Activated T-helper 1 cell treated with Interleukin-2 at 50 U/mL for 16 hours (primary cell): ENCODE data around the gene ADAMTSL5.
"Not testable (repeated sequence)": the region's sequence is repeated elsewhere in the genome, so short reads cannot be mapped to it uniquely, and the experiment has no call there.

Experiments
- DNase-seq: peaks from one replicate; pipeline ENCODE4 v3.0.0-alpha.2; 2020; ENCODE audit warnings: low read depth

ADAMTSL5 gene

DNA sequence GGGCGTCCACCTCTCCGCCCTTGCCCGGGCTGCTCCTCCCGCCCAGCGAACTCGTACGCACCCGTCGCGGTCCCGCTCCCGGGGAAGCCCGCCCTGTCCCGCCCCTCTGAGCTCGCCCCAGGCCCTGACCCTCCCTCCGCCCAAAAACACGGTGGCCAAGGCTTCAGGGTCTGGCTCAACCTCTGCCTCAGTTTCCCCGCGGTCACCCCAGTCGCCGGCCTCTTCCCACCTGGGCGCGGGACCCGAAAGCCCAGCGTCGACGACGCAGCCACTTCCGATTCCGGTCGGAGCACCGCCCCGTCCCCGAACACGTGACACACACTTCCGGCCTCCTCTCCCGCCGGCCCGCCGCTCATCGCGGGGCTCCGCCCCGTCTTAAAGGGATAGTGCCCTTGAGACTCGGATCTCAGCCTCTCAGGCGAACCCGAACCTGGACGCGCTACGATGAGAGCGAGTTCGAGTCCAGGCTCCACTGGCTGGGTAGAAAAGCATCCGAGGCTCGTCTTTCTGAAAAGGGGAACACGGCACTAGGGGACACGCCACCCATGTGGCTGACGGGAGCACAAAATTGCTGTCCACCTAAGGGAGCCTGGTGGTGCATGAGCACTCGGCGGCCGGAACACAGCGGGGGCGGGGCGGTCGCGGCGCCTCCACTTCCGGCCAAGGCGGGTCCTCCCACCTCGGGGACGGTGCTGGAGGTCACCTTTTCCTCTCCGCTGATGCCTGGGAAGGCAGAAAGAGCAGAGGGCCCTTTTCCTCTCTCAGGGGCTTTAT is 33.7 kb downstream of the ADAMTSL5 start, which contains the start of gene C19orf25:
TSS of gene C19orf25 (minus strand) at position 282 of the 774 bp plus-strand sequence. CDS start 312 bp downstream, outside the sequence.
- peak; percentile 86 for DNase-seq

DNA sequence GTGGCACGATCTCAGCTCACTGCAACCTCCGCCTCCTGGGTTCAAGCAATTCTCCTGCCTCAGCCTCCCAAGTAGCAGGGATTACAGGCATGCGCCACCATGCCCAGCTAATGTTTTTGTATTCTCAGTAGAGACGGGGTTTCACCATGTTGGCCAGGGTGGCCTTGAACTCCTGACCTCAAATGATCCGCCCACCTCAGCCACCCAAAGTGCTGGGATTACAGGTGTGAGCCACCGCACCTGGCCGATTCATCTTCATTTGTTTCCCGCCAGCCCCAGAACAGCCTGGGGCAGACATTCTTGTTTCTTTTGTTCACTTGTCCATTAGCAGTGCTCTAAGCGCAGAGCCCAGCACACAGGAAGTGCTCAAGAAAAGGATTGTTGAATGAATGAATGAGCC is 35.8 kb downstream of the ADAMTSL5 start:
- not testable (repeated sequence) for DNase-seq

DNA sequence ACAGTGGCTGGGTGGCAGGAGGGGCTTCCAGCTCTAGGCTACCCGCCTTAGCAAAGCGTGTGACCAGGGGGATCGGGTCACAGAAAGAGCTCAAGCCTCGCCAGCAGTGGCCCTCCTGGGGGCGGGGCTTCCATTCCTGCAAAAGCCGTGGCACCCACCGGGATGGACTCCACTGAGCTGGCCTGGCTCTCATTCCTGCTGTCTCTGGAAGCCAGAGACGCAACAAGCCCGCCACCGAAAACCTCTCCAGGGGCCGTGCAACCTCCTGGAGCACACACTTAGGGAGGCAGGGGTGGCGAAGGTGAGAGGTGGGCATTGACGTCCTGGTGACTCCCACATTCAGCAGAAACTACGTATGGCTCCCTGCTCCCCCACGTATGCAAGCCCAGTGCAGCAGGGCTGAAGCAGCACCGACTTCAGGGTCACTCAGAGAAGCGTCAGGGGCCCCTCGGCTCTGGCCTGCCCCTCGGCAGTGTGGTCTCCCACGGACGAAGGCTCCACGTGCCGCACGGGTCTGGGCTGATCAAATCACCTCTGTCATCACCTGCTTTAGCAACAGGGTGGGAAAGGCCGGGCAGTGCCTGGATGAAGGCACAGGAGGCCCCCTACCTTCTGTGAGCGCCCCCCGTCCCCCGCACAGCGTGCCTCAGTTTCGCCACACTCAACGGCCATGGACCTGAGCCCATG is 36.9 kb downstream of the ADAMTSL5 start:
- no peak for DNase-seq

DNA sequence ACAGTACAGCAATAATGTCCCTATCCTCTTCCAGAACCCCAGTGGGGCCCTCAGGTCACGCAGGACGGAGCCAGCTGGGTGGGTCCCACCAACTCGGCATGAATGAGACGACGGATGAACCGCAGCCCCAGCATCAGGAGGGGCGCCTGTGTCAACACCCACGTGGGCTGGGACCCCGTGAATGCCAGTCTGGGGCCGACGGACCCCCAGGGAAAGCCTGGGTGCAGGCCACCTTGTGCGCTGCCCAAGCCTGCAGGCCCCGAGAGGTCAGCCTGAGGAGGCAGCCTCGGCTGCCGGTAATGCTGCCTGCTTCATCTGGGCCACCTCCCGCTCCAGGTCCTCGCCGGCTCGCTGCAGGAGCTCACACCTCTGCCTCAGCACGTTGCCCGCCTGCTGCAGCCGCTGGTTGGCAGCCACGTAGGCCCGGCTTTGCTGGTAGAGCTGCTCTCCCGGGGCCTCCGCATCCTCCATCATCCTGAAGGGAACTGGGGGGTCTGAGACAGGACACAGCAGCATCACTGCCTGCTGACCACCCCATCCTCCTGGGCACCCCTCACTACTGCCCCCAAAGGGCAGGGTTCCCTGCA is 38.0 kb downstream of the ADAMTSL5 start:
- no peak for DNase-seq

DNA sequence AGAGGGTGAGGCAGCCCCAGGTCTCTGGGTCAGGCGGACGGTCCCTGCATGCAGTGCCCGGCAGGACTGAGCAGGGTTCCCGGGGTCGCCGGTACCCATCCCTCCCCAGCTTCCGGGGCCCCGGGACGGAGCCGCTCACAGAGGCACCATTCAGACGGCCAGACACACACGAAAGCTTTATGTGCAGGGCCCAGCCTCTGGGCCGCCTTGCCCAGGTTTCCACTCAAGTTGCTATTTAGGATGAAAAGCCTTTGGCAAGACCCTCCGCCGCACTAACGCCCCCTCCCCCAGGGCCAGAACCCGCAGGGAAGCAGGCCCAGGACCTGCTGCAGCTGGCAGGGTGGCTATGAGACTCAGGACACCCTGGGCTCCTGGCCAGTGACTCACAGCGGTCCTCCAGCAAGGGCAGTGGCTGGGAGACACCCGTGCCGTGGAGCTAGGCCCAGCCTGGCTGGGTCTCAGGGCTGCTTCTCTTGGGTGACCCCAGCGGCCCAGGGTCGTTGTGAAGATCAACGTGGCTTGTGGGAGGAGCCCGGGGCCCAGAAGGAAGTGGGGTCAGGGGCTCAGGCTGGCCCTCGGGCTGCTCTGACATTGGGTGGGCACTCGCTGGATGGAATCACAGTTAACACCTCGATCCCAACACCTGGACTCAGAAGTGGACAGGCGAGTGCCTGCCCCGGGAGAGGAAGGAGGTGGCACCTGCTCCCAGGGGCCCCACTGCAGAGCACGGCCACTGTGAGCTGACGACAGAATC is 38.6 kb downstream of the ADAMTSL5 start:
- no peak for DNase-seq

DNA sequence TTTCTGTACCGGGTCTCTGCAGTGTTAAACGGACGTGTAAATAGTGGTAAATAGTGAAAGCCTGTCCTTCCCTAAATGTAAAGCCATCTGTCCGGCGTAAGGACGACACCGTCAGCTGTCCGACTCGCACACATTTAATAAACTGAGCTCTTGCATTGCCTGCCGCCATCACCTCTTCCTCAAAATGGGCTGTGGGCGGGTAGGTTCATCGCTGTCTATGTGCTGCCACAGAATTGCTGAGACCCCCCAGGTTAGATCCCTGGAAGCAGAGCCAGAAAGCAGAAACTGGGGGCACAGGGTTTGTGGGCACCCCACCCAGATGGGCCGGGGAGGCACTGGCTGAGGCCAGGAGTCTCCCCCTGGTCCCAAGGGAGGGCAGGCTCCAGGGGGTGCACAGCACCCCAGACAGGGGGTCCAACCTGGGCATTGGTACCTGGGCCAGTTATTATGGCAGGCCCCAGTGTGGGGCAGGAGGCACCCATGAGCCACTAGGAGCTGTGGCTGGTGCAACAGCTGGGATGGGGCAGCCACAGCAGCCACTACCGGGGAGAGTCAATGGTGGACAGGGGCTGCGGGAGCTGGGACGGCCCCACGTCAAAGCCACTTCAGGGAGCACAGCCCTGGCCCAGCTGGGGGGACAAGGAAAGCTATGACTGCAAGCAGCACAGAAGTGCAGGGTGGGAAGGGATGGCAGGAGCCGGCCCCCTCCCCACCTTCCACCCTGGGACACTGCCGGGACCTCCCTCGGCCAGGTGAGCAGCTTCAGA is 39.6 kb downstream of the ADAMTSL5 start:
- no peak for DNase-seq

DNA sequence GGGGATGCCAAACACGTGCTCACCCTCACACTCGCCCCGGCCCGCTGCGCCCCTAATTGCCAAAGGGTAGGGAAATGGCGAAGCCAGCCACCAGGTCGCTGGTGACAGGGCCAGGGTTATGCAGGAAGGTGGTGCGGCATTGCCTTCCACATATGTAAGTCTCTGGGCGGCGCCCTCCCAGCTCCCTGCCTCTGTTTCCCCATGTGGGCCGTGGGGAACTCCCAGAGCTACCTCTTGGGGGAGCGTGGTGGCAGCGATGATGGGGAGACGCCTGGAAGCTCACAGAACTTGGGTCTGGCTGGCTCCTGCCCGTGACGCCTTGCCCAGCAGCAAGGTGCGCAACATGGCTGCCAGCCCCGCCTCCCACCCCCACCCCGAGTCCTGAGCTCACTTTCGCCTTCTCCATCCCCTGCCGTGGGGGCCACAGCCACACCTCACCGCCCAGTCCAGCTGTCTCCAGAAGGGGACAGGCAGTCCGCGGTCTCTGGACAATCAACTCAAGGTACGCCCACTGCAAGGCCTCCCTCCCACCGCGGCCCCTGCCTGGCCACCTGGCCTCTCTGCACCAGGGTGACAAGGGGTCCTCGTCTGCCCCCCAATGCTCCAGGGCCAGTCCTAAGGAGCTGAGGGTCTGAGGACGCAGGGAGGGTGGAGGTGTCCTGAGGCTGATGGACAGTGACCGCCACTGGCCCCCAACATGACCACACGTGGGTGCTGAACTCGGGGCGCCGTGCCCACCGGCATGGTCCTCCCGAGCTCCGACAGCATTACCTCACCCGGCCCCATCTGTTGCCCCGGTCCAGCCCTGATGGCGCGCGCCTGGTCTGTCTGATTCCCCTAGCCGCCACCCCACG is 40.4 kb downstream of the ADAMTSL5 start:
- DNase-seq, result no peak

DNA sequence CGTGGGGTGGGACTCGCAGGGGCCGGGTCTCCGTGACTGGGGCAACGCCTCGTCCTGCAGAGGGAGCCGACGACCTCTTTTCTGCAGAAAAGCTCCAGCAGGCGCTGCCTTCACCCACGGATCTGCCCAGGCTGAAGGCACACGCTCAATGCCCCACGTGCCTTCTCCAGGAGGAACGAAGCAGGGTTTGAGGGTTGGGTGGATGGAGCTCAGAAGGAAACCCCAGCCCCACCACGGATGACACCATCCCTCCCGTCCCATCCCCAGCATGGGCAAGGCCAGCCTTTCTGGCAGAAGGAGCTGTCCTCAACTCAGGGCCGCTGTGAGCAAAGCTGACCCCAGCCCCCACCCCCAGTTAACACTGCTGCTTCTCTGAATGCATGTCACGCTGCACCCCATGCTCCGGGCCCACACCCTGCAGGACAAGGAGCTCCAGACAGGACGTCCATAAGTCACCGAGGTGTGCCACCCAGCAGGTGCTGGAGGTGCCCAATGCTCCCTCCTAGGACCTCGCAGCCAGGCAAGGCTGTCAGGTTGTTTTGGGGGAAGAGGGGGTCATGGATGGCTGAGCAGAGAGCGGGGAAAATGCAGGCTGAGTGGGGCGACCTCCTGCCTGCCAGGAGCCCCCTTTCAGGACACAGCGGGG is 41.2 kb downstream of the ADAMTSL5 start:
- no peak for DNase-seq

DNA sequence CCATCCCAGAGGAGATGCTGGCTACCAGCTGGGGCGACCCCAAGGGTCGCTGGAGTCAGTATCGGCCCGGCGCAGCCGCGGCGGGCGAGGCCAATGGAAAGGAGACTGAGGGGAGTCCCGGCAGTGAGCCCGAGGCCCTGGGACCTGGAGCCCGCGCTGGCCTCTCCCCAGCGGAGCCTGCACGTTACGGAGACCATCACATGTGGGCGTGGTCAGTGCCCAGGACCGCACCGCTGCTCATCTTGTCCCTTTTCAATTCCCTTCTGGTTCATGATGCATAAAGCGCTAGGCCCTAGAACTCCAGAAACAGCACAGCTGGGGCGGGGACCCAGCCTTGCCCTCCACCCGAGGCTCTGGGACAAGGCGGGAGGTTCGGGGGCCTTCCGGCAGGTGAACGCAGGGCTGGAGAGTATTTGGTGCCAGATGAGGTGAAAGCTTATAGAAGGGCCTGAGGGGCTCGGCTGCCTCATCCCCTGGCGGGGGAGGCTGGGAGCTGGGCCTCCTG is 41.8 kb downstream of the ADAMTSL5 start:
- DNase-seq, result no peak

DNA sequence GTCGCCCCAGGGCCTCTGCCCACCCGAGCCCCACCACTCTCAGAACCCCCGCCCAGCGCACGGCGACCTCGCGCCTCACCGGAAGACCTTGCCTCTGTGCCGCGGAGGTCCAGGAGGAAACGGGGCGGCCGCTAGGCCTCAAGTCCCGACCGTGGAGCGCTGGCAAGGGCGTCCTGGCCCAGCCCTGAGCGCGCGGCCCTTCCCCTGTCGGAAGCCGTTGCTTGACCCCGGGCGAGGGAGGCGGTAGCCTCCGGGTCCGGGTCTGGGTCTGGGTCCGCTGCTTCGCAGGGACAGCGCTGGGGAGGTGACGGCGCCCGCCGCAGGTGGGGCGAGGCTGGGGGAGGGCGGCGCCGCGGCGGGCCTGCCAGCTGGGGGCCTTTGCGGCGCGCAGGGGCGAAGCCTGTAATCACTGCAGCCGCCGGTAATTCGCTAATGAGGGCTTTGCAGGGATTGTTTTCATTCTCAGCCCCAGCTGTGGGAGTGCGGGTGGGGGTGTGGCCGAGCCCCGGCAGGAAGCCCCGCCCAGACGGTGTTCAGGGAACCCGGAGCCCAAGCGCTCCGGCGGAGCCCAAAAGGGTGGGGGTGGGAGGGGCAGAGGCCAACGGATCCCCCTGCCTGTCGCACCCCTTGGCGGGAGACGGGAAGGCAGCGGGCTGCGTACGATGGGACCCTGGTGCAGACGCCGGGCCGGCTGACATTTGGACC is 42.4 kb downstream of the ADAMTSL5 start:
- DNase-seq, result peak; percentile 63

DNA sequence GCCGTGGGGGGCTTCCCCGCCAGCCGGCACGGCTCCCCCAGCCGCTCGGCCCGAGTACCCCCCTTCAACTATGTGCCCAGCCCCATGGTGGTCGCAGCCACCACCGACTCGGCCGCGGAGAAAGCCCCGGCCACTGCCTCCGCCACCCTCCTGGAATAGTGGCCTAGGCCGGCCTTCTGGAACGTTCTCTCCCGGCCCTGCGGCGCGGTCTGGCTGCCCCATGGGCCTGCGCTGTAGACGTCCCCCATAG is 42.8 kb downstream of the ADAMTSL5 start:
- DNase-seq, result no peak

DNA sequence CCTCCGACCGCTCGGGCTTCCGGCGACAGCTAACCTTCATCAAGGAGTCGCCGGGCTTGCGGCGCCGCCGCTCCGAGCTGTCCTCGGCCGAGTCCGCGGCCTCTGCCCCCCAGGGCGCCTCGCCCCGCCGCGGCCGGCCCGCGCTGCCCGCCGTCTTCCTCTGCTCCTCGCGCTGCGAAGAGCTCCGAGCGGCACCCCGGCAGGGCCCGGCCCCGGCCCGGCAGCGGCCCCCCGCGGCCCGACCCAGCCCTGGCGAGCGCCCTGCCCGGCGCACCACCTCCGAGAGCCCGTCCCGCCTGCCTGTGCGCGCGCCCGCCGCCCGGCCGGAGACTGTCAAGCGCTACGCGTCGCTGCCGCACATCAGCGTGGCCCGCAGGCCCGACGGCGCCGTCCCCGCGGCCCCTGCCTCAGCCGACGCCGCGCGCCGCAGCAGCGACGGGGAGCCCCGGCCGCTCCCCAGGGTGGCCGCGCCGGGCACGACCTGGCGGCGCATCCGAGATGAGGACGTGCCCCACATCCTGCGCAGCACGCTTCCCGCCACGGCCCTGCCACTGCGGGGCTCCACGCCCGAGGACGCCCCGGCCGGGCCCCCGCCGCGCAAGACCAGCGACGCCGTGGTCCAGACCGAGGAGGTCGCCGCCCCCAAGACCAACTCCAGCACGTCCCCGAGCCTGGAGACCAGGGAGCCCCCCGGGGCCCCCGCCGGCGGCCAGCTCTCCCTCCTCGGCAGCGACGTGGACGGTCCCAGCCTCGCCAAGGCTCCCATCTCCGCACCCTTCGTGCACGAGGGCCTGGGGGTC is 43.4 kb downstream of the ADAMTSL5 start:
- DNase-seq, result no peak

DNA sequence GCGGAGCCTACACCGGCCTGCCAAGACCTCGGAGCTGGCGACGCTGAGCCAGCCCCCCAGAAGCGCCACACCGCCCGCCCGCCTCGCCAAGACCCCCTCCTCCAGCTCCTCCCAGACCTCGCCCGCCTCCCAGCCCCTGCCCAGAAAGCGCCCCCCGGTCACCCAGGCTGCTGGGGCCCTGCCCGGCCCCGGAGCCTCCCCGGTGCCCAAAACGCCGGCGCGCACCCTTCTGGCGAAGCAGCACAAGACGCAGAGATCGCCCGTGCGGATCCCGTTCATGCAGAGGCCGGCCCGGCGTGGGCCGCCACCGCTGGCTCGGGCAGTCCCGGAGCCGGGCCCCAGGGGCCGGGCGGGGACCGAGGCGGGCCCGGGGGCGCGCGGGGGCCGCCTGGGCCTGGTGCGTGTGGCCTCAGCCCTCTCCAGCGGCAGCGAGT is 44.0 kb downstream of the ADAMTSL5 start:
- DNase-seq, result no peak

DNA sequence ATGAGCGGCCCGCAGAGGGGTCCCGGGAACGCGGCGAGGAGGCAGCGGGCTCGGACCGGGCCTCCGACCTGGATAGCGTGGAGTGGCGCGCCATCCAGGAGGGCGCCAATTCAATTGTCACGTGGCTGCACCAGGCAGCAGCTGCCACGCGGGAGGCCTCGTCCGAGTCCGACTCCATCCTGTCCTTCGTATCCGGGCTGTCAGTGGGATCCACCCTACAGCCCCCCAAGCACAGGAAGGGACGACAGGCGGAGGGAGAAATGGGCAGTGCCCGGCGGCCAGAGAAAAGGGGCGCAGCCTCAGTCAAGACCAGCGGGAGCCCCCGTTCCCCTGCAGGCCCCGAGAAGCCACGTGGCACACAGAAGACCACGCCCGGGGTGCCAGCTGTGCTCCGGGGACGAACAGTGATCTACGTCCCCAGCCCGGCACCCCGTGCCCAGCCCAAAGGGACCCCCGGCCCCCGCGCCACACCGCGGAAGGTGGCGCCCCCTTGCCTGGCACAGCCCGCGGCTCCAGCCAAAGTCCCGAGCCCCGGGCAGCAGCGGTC is 44.5 kb downstream of the ADAMTSL5 start:
- no peak for DNase-seq

DNA sequence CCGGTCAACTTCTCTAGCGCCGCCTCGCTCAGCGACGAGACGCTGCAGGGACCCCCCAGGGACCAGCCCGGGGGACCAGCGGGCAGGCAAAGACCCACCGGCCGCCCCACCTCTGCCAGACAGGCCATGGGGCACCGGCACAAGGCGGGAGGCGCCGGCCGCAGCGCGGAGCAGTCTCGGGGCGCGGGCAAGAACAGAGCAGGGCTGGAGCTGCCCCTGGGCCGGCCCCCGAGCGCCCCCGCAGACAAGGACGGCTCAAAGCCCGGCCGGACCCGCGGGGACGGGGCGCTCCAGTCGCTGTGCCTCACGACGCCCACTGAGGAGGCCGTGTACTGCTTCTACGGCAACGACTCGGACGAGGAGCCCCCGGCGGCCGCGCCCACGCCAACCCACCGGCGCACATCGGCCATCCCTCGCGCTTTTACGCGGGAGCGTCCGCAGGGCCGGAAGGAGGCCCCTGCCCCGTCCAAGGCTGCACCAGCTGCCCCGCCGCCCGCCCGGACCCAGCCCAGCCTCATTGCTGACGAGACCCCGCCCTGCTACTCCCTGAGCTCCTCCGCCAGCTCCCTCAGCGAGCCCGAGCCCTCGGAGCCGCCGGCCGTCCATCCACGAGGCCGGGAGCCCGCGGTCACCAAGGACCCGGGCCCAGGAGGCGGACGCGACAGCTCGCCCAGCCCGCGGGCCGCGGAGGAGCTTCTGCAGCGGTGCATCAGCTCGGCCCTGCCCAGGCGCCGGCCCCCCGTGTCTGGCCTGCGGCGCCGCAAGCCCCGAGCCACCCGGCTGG is 45.1 kb downstream of the ADAMTSL5 start:
- DNase-seq, result no peak

DNA sequence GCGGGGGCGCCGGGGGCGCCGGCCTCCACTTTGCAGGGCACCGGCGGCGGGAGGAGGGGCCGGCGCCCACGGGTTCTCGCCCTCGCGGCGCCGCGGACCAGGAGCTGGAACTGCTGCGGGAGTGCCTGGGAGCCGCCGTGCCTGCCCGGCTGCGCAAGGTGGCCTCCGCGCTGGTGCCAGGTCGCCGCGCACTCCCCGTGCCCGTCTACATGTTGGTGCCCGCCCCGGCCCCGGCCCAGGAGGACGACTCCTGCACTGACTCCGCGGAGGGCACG is 45.7 kb downstream of the ADAMTSL5 start:
- DNase-seq, result no peak

DNA sequence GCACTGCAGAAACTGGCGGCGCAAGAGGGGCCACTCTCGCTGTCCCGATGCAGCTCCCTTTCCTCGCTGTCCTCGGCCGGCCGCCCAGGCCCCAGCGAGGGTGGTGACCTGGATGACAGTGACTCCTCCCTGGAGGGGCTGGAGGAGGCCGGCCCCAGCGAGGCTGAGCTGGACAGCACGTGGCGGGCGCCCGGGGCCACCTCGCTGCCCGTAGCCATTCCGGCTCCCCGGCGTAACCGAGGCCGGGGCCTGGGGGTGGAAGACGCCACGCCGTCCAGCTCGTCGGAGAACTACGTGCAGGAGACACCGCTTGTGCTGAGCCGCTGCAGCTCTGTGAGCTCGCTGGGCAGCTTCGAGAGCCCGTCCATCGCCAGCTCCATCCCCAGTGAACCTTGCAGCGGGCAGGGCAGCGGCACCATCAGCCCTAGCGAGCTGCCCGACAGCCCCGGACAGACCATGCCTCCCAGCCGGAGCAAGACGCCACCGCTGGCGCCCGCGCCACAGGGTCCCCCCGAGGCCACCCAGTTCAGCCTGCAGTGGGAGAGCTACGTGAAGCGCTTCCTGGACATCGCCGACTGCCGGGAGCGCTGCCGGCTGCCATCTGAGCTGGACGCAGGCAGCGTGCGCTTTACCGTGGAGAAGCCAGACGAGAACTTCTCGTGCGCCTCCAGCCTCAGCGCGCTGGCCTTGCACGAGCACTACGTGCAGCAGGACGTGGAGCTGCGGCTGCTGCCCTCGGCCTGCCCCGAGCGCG is 46.2 kb downstream of the ADAMTSL5 start:
- no peak for DNase-seq
